Measurements from ENCODE around the gene DOCK8. TPM values are rescaled to one million over a fixed set of nuclear protein-coding genes. Genes with fewer than 3 reads are reported as not detected.

DOCK8 gene
- total RNA-seq, 1 experiment from 2014 or later = 1.4 TPM

- Histone ChIP-seq H3K4me1 (ENCODE audit: insufficient read depth, low read length) (no peaks in the 10 kb centered on the region), H3K9me3 (ENCODE audit: control insufficient read depth, low read depth, low read length) (no peaks in the 10 kb centered on the region), H2AK5ac (ENCODE audit: insufficient read length, low read length) (no peak overlapping the region), H2BK5ac (ENCODE audit: insufficient read length, low read length) (no peak overlapping the region), H3K79me1 (ENCODE audit: insufficient read depth, low read depth, low read length, poor library complexity, severe bottlenecking) (no peaks in the 10 kb centered on the region), H3K56ac (ENCODE audit: insufficient read length, low read depth, low read length) (no peak overlapping the region), H4K5ac (ENCODE audit: insufficient read length, low read depth, low read length) (no peak overlapping the region), H2BK12ac (ENCODE audit: insufficient read length, low read depth, low read length) (no peak overlapping the region), H3K79me2 (ENCODE audit: insufficient read depth, low read length) (no peaks in the 10 kb centered on the region), H4K91ac (ENCODE audit: insufficient read length, low read depth, low read length) (no peak overlapping the region), H3K4ac (ENCODE audit: low read depth, low read length) (no peak overlapping the region), H3K27me3 (ENCODE audit: insufficient read depth, low read length) (no peaks in the 10 kb centered on the region), H3K14ac (ENCODE audit: insufficient read depth, low read length) (no peak overlapping the region), H3K4me2 (ENCODE audit: insufficient read depth, insufficient read length, low read length) (no peak overlapping the region), H4K20me1 (ENCODE audit: control insufficient read depth, insufficient read depth, insufficient read length) (no peaks in the 10 kb centered on the region), H2BK120ac (ENCODE audit: low read depth, low read length, poor library complexity, severe bottlenecking) (no peak overlapping the region), H2BK20ac (ENCODE audit: low read depth, low read length, poor library complexity, severe bottlenecking) (no peak overlapping the region), H3K18ac (ENCODE audit: insufficient read length, low read depth, low read length) (no peak overlapping the region), H2AFZ (ENCODE audit: low read length) (no peak overlapping the region), H4K8ac (replicated peaks; ENCODE audit: insufficient read length, low read depth, low read length) (no peak overlapping the region), H3T11ph (ENCODE audit: low read length) (no peak overlapping the region), H3K27ac (ENCODE audit: insufficient read length, low read depth, low read length) (no peak overlapping the region), H3K23ac (ENCODE audit: insufficient read length, low read depth, low read length) (no peak overlapping the region), H2BK15ac (ENCODE audit: low read depth, low read length) (no peak overlapping the region), H3K23me2 (ENCODE audit: insufficient read length, low read depth, low read length, poor library complexity, severe bottlenecking) (no peaks in the 10 kb centered on the region), H3K9ac (ENCODE audit: extremely low read depth, insufficient read length, low read length) (no peak overlapping the region)
- Mint-ChIP-seq H3K4me1 (no peaks in the 10 kb centered on the region), H3K4me3 (no peak overlapping the region), H3K36me3 (ENCODE audit: insufficient read depth in 1 of 3, low read depth in 3 of 3) (no peaks in the 10 kb centered on the region), H3K27ac (no peak overlapping the region), H3K27me3 (ENCODE audit: low read depth) (no peaks in the 10 kb centered on the region), H3K9me3 (no peaks in the 10 kb centered on the region; a peak in 1 of 5 replicates)
- TF ChIP-seq CTCF (conservative IDR thresholded peaks at IDR 0.05) = no peak
- WGBS (ENCODE audit: extremely low coverage, insufficient read length, low lambda C conversion rate) = no CpG with 5 or more reads among the region's 8 CpGs
- no peak for DNase-seq
These were observed 67.3 kb downstream of the DOCK8 start for GRCh38 chr9:281741-282645.
